SIG-M5 (cell line): ENCODE measurements around the gene NSUN3.
"Not testable (repeated sequence)": the region's sequence is repeated elsewhere in the genome, so short reads cannot be mapped to it uniquely, and the experiment has no call there.

ENCODE experiments used
- DNase-seq: peaks from one replicate; lab custom pipeline; 2025; lab: John Stamatoyannopoulos, UW

NSUN3 gene

GRCh38 chr3:94062513-94063404 lies at the start of gene NSUN3, which contains the start of gene DHFR2:
TSS of gene NSUN3 (plus strand) at chr3:94063061. CDS start at chr3:94063127, 66 bp downstream.
TSS of gene DHFR2 (minus strand) at chr3:94062916. CDS start at chr3:94061511, 1,405 bp downstream.
- peak; percentile 86 for DNase-seq

GRCh38 chr3:94015025-94015424 lies 47.8 kb upstream of the NSUN3 start:
- no peak for DNase-seq

- no peak for DNase-seq
These were observed 43.2 kb upstream of the NSUN3 start for GRCh38 chr3:94019659-94020058.

- DNase-seq, result no peak
These were observed 42.6 kb upstream of the NSUN3 start for GRCh38 chr3:94020293-94020692.

GRCh38 chr3:94024385-94024784 lies 38.5 kb upstream of the NSUN3 start:
- DNase-seq, result no peak

- DNase-seq, result no peak
These were observed 36.2 kb upstream of the NSUN3 start for GRCh38 chr3:94026623-94027022.

- DNase-seq, result no peak
These were observed 34.6 kb upstream of the NSUN3 start, which contains the start of gene STX19 for GRCh38 chr3:94028093-94028837. TSS of gene STX19 (minus strand) at chr3:94028597. CDS start at chr3:94015269, 13,328 bp downstream.

- no peak for DNase-seq
These were observed 25.9 kb upstream of the NSUN3 start for GRCh38 chr3:94036909-94037507.

GRCh38 chr3:94043285-94043684 lies 19.6 kb upstream of the NSUN3 start:
- DNase-seq, result no peak

- DNase-seq, result not testable (repeated sequence)
These were observed 18.5 kb upstream of the NSUN3 start for GRCh38 chr3:94044100-94044936.

- DNase-seq, result no peak
These were observed 16.3 kb upstream of the NSUN3 start for GRCh38 chr3:94046533-94046932.

GRCh38 chr3:94049267-94049666 lies 13.6 kb upstream of the NSUN3 start:
- no peak for DNase-seq

- DNase-seq, result no peak
These were observed 12.3 kb upstream of the NSUN3 start for GRCh38 chr3:94050546-94050945.

- no peak for DNase-seq
These were observed 1.6 kb upstream of the NSUN3 start for GRCh38 chr3:94061297-94061696.

- DNase-seq, result no peak
These were observed 747 bp downstream of the NSUN3 start for GRCh38 chr3:94063496-94064119.

- DNase-seq, result no peak
These were observed 1.5 kb downstream of the NSUN3 start for GRCh38 chr3:94064243-94064860.

- no peak for DNase-seq
These were observed 2.3 kb downstream of the NSUN3 start for GRCh38 chr3:94065122-94065521.

- no peak for DNase-seq
These were observed 3.1 kb downstream of the NSUN3 start for GRCh38 chr3:94065819-94066480.

- no peak for DNase-seq
These were observed 3.9 kb downstream of the NSUN3 start for GRCh38 chr3:94066506-94067500.
